ENCODE data around the gene GNG13.

GRCh38 chr16:781346-782010 is 19.1 kb downstream of the GNG13 start:
- no peak for TF ChIP-seq CTCF (IDR thresholded peaks at IDR 0.05; ENCODE audit: low read depth, low read length, poor library complexity, severe bottlenecking)
- TF ChIP-seq EZH2phosphoT487 (IDR thresholded peaks at IDR 0.05; ENCODE audit: borderline replicate concordance, low read length): no peak
